Fibroblast of skin of right biceps (primary cell): ENCODE data around the gene ATG101.
"Not testable (repeated sequence)": the region's sequence is repeated elsewhere in the genome, so short reads cannot be mapped to it uniquely, and the experiment has no call there.

Experiments used
- DNase-seq: peaks from one replicate; pipeline ENCODE4 v3.0.0-alpha.2; 2013

Gene ATG101

GRCh38 chr12:52116222-52117125, 46.7 kb downstream of the ATG101 start:
- DNase-seq, result not testable (repeated sequence)

DNA sequence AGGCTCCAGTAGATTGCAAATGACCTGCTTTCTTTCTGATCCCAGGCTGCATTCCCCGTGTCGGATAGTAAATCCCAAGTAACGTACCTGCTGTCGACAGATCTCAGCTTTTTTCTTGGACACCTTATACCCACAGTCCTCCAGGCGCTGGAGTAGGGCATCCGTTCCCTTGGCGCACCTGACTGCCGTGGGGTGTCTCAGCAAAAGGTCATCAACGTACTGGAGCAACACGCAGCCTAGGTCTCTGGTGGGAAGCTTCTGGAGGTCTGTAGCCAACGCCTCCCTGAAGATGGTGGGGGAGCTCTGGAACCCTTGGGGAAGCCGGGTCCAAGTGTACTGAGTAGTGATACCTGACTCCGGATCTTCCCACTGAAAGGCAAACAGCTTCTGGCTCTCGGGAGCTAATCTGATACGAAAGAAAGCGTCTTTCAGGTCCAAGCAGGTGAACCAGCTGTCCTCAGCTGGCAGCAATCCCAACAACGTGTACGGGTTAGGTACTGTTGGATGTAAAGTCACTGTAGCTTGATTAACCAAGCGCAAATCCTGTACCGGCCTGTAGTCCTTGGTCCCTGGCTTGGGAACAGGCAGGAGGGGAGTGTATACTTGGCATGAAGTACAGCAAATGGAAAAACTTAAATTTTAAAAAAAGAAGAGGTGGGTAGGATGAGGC, 48.2 kb downstream of the ATG101 start:
- DNase-seq, result not testable (repeated sequence)

DNA sequence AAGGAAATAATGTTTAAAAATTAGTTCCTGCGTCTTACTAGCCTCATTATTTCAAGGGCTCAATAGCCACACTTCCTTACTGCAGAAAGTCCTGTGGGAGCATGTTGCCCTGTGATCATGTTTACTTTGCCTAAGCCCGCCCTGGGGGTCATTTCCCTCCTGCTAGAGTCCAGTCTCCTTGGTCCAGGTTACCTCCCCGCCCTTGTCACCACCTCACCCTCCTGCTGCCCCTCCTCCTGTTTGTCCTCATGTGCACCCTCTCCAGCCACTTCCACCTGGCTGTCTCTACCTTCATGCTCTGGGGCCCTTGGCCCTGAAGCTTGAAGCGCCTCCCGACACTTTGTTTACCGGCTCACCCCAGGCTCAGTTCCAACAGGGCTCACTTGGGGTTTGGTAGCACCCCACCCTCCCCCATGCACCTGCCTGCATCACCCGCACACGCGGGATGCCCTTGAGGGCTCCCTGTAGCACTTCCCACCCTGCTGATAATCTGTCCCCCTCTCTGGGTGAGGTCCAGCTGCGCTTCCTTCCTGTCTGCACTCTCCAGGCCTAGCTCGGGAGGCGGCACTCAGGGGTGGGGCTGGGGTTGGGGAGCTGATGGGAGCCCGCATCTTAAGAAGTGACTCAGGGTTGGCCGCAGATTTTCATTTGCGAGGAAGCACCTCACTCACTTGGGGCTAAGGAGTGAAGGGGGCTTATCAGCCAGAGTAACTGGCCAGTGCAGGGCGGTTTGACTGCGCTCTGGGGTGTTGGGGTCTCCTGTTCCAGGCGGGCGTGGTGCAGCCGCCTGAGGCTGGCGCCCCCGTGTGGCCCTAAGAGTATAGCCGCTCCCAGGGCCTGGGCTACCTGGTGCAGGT, 49.8 kb downstream of the ATG101 start:
- peak; percentile 27 for DNase-seq

GRCh38 chr12:52120951-52121823, 51.4 kb downstream of the ATG101 start:
- DNase-seq, result no peak

- peak; percentile 50 for DNase-seq
Measured at GRCh38 chr12:52121824-52122539, 52.2 kb downstream of the ATG101 start.

- DNase-seq, result no peak
Measured at GRCh38 chr12:52122540-52122871, 52.7 kb downstream of the ATG101 start.

DNA sequence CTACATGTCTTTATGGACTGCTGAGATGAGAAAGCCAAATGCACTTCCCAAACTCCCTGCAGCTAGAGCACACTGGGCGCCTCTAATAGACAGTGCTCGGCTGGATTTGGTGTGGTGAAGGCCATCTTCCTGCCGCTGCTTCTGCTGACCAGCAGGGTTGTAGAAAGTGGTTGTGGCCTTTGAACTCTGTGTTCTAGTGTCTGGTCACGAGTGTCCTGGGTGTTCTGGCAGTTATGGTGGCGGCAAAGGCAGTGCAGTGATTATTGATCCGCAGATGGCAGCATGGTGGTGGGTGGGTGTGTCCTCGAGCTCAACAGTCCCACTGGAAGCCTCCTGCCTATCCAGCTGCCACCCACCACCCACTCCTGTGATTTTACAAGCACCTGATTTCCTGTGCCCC, 53.1 kb downstream of the ATG101 start:
- DNase-seq, result no peak

DNA sequence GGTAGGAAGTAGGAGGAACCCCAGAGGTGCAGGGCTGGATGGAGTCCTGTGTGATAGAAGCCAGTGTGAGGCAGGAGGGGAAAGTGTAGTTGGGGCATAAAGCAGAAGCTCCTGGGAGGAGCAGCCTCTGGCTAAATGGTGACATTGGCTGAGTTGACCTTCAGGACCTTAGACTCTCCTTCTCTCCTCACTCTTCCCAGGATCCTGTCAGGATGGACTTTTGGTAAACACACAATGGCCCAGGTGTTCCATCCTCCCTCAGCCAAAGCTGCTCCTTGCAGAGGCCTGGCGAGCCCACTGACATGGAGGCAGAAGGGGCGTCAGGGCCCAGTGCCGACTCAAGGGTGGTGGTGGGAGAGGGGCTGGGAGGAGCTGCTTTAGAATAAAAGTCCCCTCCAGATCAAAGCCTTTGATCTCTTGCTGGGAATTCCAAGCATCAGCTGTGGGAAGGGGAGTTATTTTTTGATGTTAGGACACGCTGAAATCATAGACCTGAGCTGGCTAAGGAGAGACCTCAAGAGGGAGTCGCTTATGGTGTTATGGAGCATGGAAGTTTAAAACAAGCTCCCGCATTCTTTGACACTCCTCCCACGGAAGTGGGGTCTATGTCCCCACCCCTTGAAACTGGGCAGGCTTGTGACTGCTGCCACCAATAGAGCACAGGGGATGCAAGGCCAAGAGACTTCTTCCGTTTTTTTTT, 53.9 kb downstream of the ATG101 start:
- DNase-seq, result no peak

DNA sequence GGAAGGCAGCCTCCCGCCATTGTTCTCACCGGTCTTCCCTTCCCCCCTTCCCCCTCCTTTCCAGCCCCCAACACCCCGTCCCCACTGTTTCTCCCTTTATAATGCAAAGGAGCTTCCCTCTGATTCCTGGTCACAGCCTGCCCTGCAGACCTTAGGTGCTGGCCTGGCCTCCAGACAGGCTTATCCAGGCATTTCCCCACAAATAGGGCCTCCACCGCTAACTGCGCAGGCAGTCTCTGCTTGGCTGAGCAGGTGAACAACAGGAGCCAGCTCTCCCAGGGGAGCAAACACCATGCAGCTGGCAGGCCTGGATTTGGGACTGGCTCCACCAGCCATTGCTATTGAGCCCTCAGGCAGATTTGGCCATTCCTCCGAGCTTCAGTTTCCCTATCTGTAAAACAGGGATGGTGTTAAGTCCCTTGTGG, 55.7 kb downstream of the ATG101 start:
- no peak for DNase-seq

DNA sequence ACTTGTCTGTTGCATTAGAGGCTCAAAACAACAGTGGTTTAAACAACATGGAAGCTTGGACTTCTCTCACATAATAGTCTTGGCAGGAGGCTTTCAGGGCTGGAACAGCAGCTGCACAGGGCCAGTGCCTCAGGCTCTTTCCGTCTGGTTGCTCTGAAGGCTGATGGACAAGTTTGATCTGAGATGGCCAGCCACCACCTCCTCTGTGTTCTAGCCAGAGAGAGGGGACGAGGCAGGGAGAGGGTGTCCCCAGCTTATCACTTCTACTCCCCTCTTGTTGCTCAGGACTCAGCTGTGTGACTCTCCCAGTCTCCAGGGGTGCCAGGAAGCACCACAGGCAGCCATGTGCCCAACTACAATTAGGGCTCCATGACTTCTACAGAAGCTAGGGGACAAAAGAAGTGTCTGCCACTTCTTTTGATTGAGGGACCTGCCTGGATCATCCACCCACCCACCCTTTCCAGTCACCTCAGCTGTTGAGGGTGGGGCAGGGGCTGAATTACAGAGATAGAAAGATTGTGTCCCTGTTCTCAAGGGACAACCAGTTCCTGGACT, 56.3 kb downstream of the ATG101 start:
- DNase-seq, result no peak
